HL-60 (cell line): Measurements from ENCODE around the gene TMEM100.

Experiments
- DNase-seq, 2 experiments: peaks; one replicate each; pipeline ENCODE4 v3.0.0-alpha.2; 2010 to 2020; ENCODE audit warnings: low read depth in 1 of 2, low spot score in 1 of 2
- H3K27ac ChIP-seq: fragments of 250-450 bp; sonication (Bioruptor Pico); replicated peaks from 2 replicates; pipeline ENCODE4 v1.5.1; 2020; ENCODE audit warnings: mild to moderate bottlenecking, moderate library complexity
- H3K27me3 ChIP-seq: fragments of 250-450 bp; sonication (Bioruptor Pico); 2 replicates; pipeline ENCODE4 v1.5.1; 2021; ENCODE audit warnings: mild to moderate bottlenecking, moderate library complexity; ENCODE audit not compliant: insufficient read depth, poor library complexity, severe bottlenecking
- H3K4me3 ChIP-seq: replicated peaks from 2 replicates; pipeline ENCODE4 v1.5.1; 2011; ENCODE audit warnings: mild to moderate bottlenecking, control low read depth, low read length; ENCODE audit not compliant: insufficient read depth
- CTCF ChIP-seq: IDR thresholded peaks from one replicate; pipeline ENCODE4 v1.5.1; 2011; ENCODE audit warnings: low read length, control low read depth, inconsistent platforms; ENCODE audit not compliant: insufficient read depth
- GABPA ChIP-seq: IDR thresholded peaks from 2 replicates; pipeline ENCODE4 v1.6.1; 2012; ENCODE audit warnings: low read depth
- POLR2AphosphoS5 ChIP-seq: IDR thresholded peaks from 2 replicates; pipeline ENCODE4 v1.6.1; 2012; ENCODE audit warnings: low read depth
- REST ChIP-seq: IDR thresholded peaks from 2 replicates; pipeline ENCODE4 v1.6.1; 2012; ENCODE audit warnings: low read depth; ENCODE audit not compliant: insufficient replicate concordance
- SPI1 ChIP-seq: IDR thresholded peaks from 2 replicates; pipeline ENCODE4 v1.6.1; 2012; ENCODE audit warnings: low read depth, mild to moderate bottlenecking, borderline replicate concordance

Gene TMEM100

GRCh38 chr17:55727275-55727674 is 4.6 kb upstream of the TMEM100 start:
- DNase-seq = no peak
- TF ChIP-seq SPI1 (no peak), POLR2AphosphoS5 (no peak), CTCF (no peak), REST (no peak), GABPA (no peak)
- H3K27ac ChIP-seq = no peak overlapping the region
- no peak overlapping the region for H3K4me3 ChIP-seq
- peaks cover 20% of the 10 kb centered on the region for H3K27me3 ChIP-seq

GRCh38 chr17:55726440-55726839 is 3.8 kb upstream of the TMEM100 start:
- H3K27ac ChIP-seq = no peak overlapping the region
- no peak for DNase-seq

GRCh38 chr17:55723488-55723848 is 804 bp upstream of the TMEM100 start:
- TF ChIP-seq SPI1 (no peak), GABPA (no peak), POLR2AphosphoS5 (no peak), REST (no peak), CTCF (no peak)
- no peak overlapping the region for H3K27ac ChIP-seq
- no peak for DNase-seq
- H3K4me3 ChIP-seq = no peak overlapping the region
- peaks cover 20% of the 10 kb centered on the region for H3K27me3 ChIP-seq

More at GRCh38 chr17:55726440-55726839, 3.8 kb upstream of the TMEM100 start:
- TF ChIP-seq SPI1 = no peak
- no peak for TF ChIP-seq REST
- no peak for TF ChIP-seq GABPA
- TF ChIP-seq POLR2AphosphoS5 = no peak
- no peak for TF ChIP-seq CTCF
- H3K4me3 ChIP-seq = no peak overlapping the region
- H3K27me3 ChIP-seq = peaks cover 20% of the 10 kb centered on the region
